B cell (primary cell): ENCODE measurements around the gene XPNPEP2. TPM values are rescaled to one million over a fixed set of nuclear protein-coding genes. Genes with fewer than 3 reads are reported as not detected.
"Not testable (repeated sequence)": the region's sequence is repeated elsewhere in the genome, so short reads cannot be mapped to it uniquely, and the experiment has no call there.

Source experiments
- ATAC-seq: fragments of 200-7000 bp; cut with Tn5 transposase; one replicate; pipeline ENCODE4 v1.10.0; 2021; ENCODE audit warnings: low read depth, mild to moderate bottlenecking, moderate number of reproducible peaks, moderate library complexity
- CTCF ChIA-PET: fragments of 350-600 bp; sonication (Branson Sonifier 250); formaldehyde crosslinking; loops from one replicate; lab custom pipeline; 2021; ENCODE audit warnings: antibody characterized with exemption, inconsistent platforms; lab: Charles Lee
- POLR2A ChIA-PET: fragments of 350-600 bp; sonication (Branson Sonifier 250); formaldehyde crosslinking; loops from one replicate; lab custom pipeline; 2021; ENCODE audit warnings: antibody characterized with exemption; lab: Charles Lee
- DNase-seq: peaks from one replicate; pipeline ENCODE4 v3.0.0; 2013
- H2AFZ ChIP-seq: 2 replicates; pipeline ENCODE4 v1.6.1; 2012; ENCODE audit warnings: mild to moderate bottlenecking, low read depth, low read length; ENCODE audit not compliant: insufficient read depth, poor library complexity, severe bottlenecking
- H3K27ac ChIP-seq, 2 donors: 1 replicate in 1 of 2; 2 replicates in 1 of 2; pipeline ENCODE4 v1.5.1; 2012 to 2013; ENCODE audit warnings: low read length in 2 of 2, mild to moderate bottlenecking in 2 of 2, moderate library complexity in 1 of 2
- H3K27me3 ChIP-seq, 4 experiments: fragments of 200-600 bp in 1 of 4; sonication (generic) in 1 of 4; replicated peaks in 1 of 4; 1 replicate in 2 of 4; 2 replicates in 2 of 4; pipeline versions ENCODE4 v1.6.1 to v1.7.0; 2013 to 2016; ENCODE audit warnings: low read length in 3 of 4, mild to moderate bottlenecking in 2 of 4, mixed read lengths in 1 of 4, moderate library complexity in 1 of 4; ENCODE audit not compliant: insufficient read depth in 4 of 4, control insufficient read depth in 3 of 4; ENCODE audit errors: control extremely low read depth in 1 of 4
- H3K36me3 ChIP-seq, 2 experiments: replicated peaks in 1 of 2; 1 replicate in 1 of 2; 2 replicates in 1 of 2; pipeline versions ENCODE4 v1.6.1 to v1.7.1; 2013; ENCODE audit warnings: low read length in 1 of 2; ENCODE audit not compliant: insufficient read depth in 2 of 2, control insufficient read depth in 1 of 2; ENCODE audit errors: control extremely low read depth in 1 of 2, extremely low read depth in 1 of 2
- H3K4me1 ChIP-seq, 2 donors: fragments of 200-600 bp in 1 of 2; sonication (generic) in 1 of 2; 1 replicate in 1 of 2; 2 replicates in 1 of 2; pipeline versions ENCODE4 v1.5.1 to v1.6.1; 2013 to 2017; ENCODE audit warnings: low read length in 2 of 2; ENCODE audit not compliant: control insufficient read depth in 2 of 2, insufficient read depth in 2 of 2
- H3K4me2 ChIP-seq: replicated peaks from 2 replicates; pipeline ENCODE3; 2012; ENCODE audit warnings: mild to moderate bottlenecking, low read depth, low read length; ENCODE audit not compliant: poor library complexity, severe bottlenecking
- H3K4me3 ChIP-seq, 5 experiments: fragments of 200-600 bp in 1 of 5; sonication (generic) in 1 of 5; 1 replicate in 3 of 5; 2 replicates in 2 of 5; pipeline versions ENCODE4 v1.5.1 to v1.7.0; 2011 to 2016; ENCODE audit warnings: low read length in 4 of 5, mild to moderate bottlenecking in 4 of 5, low read depth in 2 of 5, control low read depth in 1 of 5, moderate library complexity in 1 of 5; ENCODE audit not compliant: insufficient read depth in 1 of 5; ENCODE audit errors: control extremely low read depth in 1 of 5, extremely low read depth in 1 of 5
- H3K79me2 ChIP-seq: fragments of 200-600 bp; sonication (generic); one replicate; pipeline ENCODE4 v1.6.0; 2016; ENCODE audit warnings: low read length; ENCODE audit not compliant: control insufficient read depth, insufficient read depth
- H3K9ac ChIP-seq: fragments of 200-600 bp; sonication (generic); 2 replicates; pipeline ENCODE4 v1.6.1; 2017; ENCODE audit warnings: mild to moderate bottlenecking, low read length, moderate library complexity
- H3K9me3 ChIP-seq, 3 donors: one replicate each; pipeline versions ENCODE4 v1.6.1 to v1.7.1; 2013; ENCODE audit warnings: low read length in 2 of 3; ENCODE audit not compliant: control insufficient read depth in 2 of 3, insufficient read depth in 1 of 3; ENCODE audit errors: control extremely low read depth in 1 of 3
- H4K20me1 ChIP-seq: 2 replicates; pipeline ENCODE4 v1.6.0; 2012; ENCODE audit warnings: mild to moderate bottlenecking, low read length; ENCODE audit not compliant: insufficient read depth, control insufficient read depth, poor library complexity, severe bottlenecking
- H3K27ac Mint-ChIP-seq: one replicate; pipeline ENCODE4 v1.8.0; 2021; ENCODE audit warnings: mixed read lengths
- H3K27me3 Mint-ChIP-seq: one replicate; pipeline ENCODE4 v1.8.0; 2021; ENCODE audit warnings: mixed read lengths
- H3K4me1 Mint-ChIP-seq: one replicate; pipeline ENCODE4 v1.8.0; 2021; ENCODE audit warnings: mixed read lengths
- H3K4me3 Mint-ChIP-seq: one replicate; pipeline ENCODE4 v1.8.0; 2021; ENCODE audit warnings: mixed read lengths
- H3K9me3 Mint-ChIP-seq: one replicate; pipeline ENCODE4 v1.8.0; 2022; ENCODE audit warnings: mixed read lengths; ENCODE audit not compliant: insufficient read depth
- EZH2 ChIP-seq: IDR thresholded peaks from 2 replicates; pipeline ENCODE4 v1.6.1; 2012; ENCODE audit warnings: borderline replicate concordance, low read depth, mild to moderate bottlenecking, moderate library complexity, low read length; ENCODE audit not compliant: insufficient read depth, poor library complexity, severe bottlenecking
- WGBS: methylation state at CpG from one replicate; pipeline ENCODE4 v1.1.5; 2013; ENCODE audit warnings: missing lambda C conversion rate; ENCODE audit not compliant: insufficient coverage; 5-methylcytosine and 5-hydroxymethylcytosine counted together
- intact Hi-C: fragments of 100-400 bp; cut with micrococcal nuclease; formaldehyde crosslinking; loops from one replicate; pipeline ENCODE4 v1.10.0; 2022
- polyA plus RNA-seq: library from polyadenylated mRNA; depleted of rRNA; stranded (reverse); fragments of >200 nt; gene quantifications from 2 replicates; pipeline ENCODE4 v1.2.3, GENCODE V29; 2012
- total RNA-seq, 2 donors: library from RNA; stranded (reverse); fragments of 120-200 nt in 1 of 2; gene quantifications; 1 replicate in 1 of 2; 2 replicates in 1 of 2; pipeline versions ENCODE4 v1.2.3 to v1.2.4, GENCODE V29; 2013 to 2022
- TF ChIP-seq, protein P1 (sequence below): fragments of 200-600 bp; IDR thresholded peaks from one replicate; pipeline ENCODE4 v1.8.0; 2022; ENCODE audit warnings: antibody characterized with exemption, mild to moderate bottlenecking

Gene XPNPEP2
- total and polyA plus RNA-seq, 2 donors (not counting 1 experiment from before 2014, with no cell fraction given), result 0.31 TPM; not detected in 1

GRCh38 chrX:129742759-129743152 lies 4.0 kb downstream of the XPNPEP2 start:
- ATAC-seq, H3K4me3 ChIP-seq, H3K27me3 ChIP-seq, H4K20me1 ChIP-seq, H3K36me3 ChIP-seq, CTCF ChIA-PET, H3K9me3 Mint-ChIP-seq, H3K27me3 Mint-ChIP-seq, H3K9ac ChIP-seq, H3K79me2 ChIP-seq, intact Hi-C loops, DNase-seq, H3K9me3 ChIP-seq: not testable (repeated sequence)
- Histone ChIP-seq H3K4me2 (peak overlapping the region; percentile 43), H3K27ac (peak overlapping the region in 1 of 2 donors; percentile 6), H2AFZ (peak overlapping the region; percentile 64), H3K4me1 (peaks cover 17% of the 10 kb centered on the region in 2 donors)
- H3K4me3 Mint-ChIP-seq, result peak overlapping the region; percentile 5
- WGBS, result no CpG with 5 or more reads among the region's 6 CpGs
- peak overlapping the region; percentile 68 for H3K27ac Mint-ChIP-seq
- peaks cover 17% of the 10 kb centered on the region for H3K4me1 Mint-ChIP-seq
- POLR2A ChIA-PET, result interaction anchor here (1.3 kb wide), 1 partner anchor 17 kb away, joined by 3 read pairs; no protein-coding TSS in a partner anchor

GRCh38 chrX:129743821-129744220 lies 5.0 kb downstream of the XPNPEP2 start:
- H3K27ac Mint-ChIP-seq, result no peak overlapping the region
- no peak overlapping the region for H3K9ac ChIP-seq

More at GRCh38 chrX:129743821-129744220, 5.0 kb downstream of the XPNPEP2 start:
- H3K4me3 ChIP-seq, result no peak overlapping the region
- H4K20me1 ChIP-seq, result no peaks in the 10 kb centered on the region
- Mint-ChIP-seq H3K4me1 (peaks cover 10% of the 10 kb centered on the region), H3K4me3 (no peak overlapping the region), H3K27me3 (no peaks in the 10 kb centered on the region), H3K9me3 (no peaks in the 10 kb centered on the region)
- no peak overlapping the region for H2AFZ ChIP-seq
- CTCF ChIA-PET, result interaction anchor here (1.4 kb wide), 1 partner anchor 12 kb away, joined by 4 read pairs; no protein-coding TSS in a partner anchor
- no CpG with 5 or more reads among the region's 4 CpGs for WGBS
- DNase-seq, result no peak
- intact Hi-C loops, result no loop called here
- H3K36me3 ChIP-seq, result no peaks in the 10 kb centered on the region
- no peaks in the 10 kb centered on the region for H3K27me3 ChIP-seq
- no peaks in the 10 kb centered on the region for H3K9me3 ChIP-seq
- no peak overlapping the region for H3K27ac ChIP-seq
- ATAC-seq, result no peak
- peaks cover 8 to 10% of the 10 kb centered on the region in 2 donors for H3K4me1 ChIP-seq
- H3K79me2 ChIP-seq, result no peaks in the 10 kb centered on the region
- H3K4me2 ChIP-seq, result no peak overlapping the region
- POLR2A ChIA-PET, result no interaction called here
- no peak for TF ChIP-seq EZH2
- TF ChIP-seq, protein P1, sequence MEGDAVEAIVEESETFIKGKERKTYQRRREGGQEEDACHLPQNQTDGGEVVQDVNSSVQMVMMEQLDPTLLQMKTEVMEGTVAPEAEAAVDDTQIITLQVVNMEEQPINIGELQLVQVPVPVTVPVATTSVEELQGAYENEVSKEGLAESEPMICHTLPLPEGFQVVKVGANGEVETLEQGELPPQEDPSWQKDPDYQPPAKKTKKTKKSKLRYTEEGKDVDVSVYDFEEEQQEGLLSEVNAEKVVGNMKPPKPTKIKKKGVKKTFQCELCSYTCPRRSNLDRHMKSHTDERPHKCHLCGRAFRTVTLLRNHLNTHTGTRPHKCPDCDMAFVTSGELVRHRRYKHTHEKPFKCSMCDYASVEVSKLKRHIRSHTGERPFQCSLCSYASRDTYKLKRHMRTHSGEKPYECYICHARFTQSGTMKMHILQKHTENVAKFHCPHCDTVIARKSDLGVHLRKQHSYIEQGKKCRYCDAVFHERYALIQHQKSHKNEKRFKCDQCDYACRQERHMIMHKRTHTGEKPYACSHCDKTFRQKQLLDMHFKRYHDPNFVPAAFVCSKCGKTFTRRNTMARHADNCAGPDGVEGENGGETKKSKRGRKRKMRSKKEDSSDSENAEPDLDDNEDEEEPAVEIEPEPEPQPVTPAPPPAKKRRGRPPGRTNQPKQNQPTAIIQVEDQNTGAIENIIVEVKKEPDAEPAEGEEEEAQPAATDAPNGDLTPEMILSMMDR, result no peak
